Measurements from ENCODE around the gene SIRT2.
A peak's percentile ranks its signal among the peaks of the same experiment; 100 is the strongest.

Gene SIRT2

GRCh38 chr19:38904581-38905539, 5.4 kb upstream of the SIRT2 start:
- Histone ChIP-seq H3F3A (ENCODE audit: low read depth) (no peaks in the 10 kb centered on the region), H4K20me1 (ENCODE audit: insufficient read depth, low read length, poor library complexity, severe bottlenecking) (no peaks in the 10 kb centered on the region), H2AFZ (ENCODE audit: low read length) (no peak overlapping the region), H3K4me1 (ENCODE audit: insufficient read depth, low read length, poor library complexity, severe bottlenecking) (peaks cover 9% of the 10 kb centered on the region), H3K4me3 (ENCODE audit: low read length, poor library complexity, severe bottlenecking) (no peak overlapping the region), H3K79me2 (ENCODE audit: insufficient read depth, low read length) (peaks cover 18% of the 10 kb centered on the region), H3K9me3 (ENCODE audit: insufficient read depth, low read depth, low read length) (no peaks in the 10 kb centered on the region), H3K27me3 (ENCODE audit: insufficient read depth, low read length, poor library complexity, severe bottlenecking) (no peaks in the 10 kb centered on the region), H3K36me3 (ENCODE audit: insufficient read depth, low read length) (no peaks in the 10 kb centered on the region; the same call in 1 of the 2 replicates), H3K9me2 (replicated peaks; ENCODE audit: low read depth, low read length) (no peaks in the 10 kb centered on the region), H3K9ac (ENCODE audit: low read depth, low read length, poor library complexity, severe bottlenecking) (no peak overlapping the region), H3K4me2 (ENCODE audit: low read depth, low read length, poor library complexity, severe bottlenecking) (no peak overlapping the region)
- TF ChIP-seq EZH2phosphoT487 (IDR thresholded peaks at IDR 0.05; ENCODE audit: borderline replicate concordance), result no peak
- no peak for TF ChIP-seq CTCF (conservative IDR thresholded peaks at IDR 0.05; ENCODE audit: low read length)

DNA sequence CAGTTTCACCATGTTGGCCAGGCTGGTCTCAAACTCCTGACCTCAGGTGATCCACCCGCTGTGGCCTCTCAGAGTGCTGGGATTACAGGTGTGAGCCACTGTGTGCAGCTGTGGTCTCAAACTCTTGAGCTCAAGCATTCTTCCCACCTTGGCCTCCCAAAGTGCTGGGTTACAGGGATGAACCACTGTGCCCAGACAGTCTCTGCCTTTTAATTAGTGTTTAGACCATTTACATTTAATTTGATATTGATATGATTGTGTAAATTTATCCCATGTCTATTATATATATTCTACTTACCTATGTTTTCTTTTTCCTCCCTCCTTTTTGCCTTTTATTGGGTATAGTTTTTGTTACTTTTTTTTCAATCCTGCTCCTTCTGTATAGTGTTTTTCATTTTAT, 2.3 kb upstream of the SIRT2 start:
- Histone ChIP-seq H3K4me3 (ENCODE audit: low read length, poor library complexity, severe bottlenecking) (no peak overlapping the region), H4K20me1 (ENCODE audit: insufficient read depth, low read length, poor library complexity, severe bottlenecking) (no peaks in the 10 kb centered on the region), H3K9me2 (replicated peaks; ENCODE audit: low read depth, low read length) (no peaks in the 10 kb centered on the region), H3K4me2 (ENCODE audit: low read depth, low read length, poor library complexity, severe bottlenecking) (peak overlapping the region; percentile 92), H3F3A (ENCODE audit: low read depth) (no peaks in the 10 kb centered on the region), H3K4me1 (ENCODE audit: insufficient read depth, low read length, poor library complexity, severe bottlenecking) (peaks cover 17% of the 10 kb centered on the region), H3K9ac (ENCODE audit: low read depth, low read length, poor library complexity, severe bottlenecking) (no peak overlapping the region), H3K36me3 (ENCODE audit: insufficient read depth, low read length) (no peaks in the 10 kb centered on the region; the same call in 1 of the 2 replicates), H3K9me3 (ENCODE audit: insufficient read depth, low read depth, low read length) (no peaks in the 10 kb centered on the region), H3K27me3 (ENCODE audit: insufficient read depth, low read length, poor library complexity, severe bottlenecking) (no peaks in the 10 kb centered on the region), H3K79me2 (ENCODE audit: insufficient read depth, low read length) (peaks cover 18% of the 10 kb centered on the region), H2AFZ (ENCODE audit: low read length) (no peak overlapping the region)
- no peak for TF ChIP-seq CTCF (conservative IDR thresholded peaks at IDR 0.05; ENCODE audit: low read length)
- TF ChIP-seq EZH2phosphoT487 (IDR thresholded peaks at IDR 0.05; ENCODE audit: borderline replicate concordance), result no peak

DNA sequence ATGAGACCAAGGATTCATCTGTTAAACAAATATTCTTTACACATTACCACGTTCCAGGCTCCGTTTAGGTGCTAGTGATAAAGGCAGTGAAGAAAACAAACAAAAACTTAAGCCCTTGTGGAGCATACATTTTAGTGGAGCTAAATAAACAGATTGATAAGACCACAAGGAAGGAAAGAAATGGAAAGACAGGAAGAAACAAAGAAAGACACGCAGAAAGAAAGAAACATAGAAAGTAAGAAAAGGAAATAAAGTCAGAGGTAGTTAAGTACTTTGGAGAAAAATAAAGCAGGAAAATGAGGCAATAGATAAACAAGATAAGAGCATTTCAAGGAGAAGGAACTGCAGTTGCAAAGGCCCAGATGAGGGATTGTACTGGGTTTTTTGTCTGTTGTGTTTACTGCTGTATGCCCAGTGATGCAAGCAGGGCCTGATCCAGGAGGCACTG, 1.3 kb upstream of the SIRT2 start:
- Histone ChIP-seq H3K9me2 (replicated peaks; ENCODE audit: low read depth, low read length) (no peaks in the 10 kb centered on the region), H3K9ac (ENCODE audit: low read depth, low read length, poor library complexity, severe bottlenecking) (peak overlapping the region; percentile 80), H3K4me2 (ENCODE audit: low read depth, low read length, poor library complexity, severe bottlenecking) (peak overlapping the region; percentile 92), H3K36me3 (ENCODE audit: insufficient read depth, low read length) (no peaks in the 10 kb centered on the region; the same call in 1 of the 2 replicates), H4K20me1 (ENCODE audit: insufficient read depth, low read length, poor library complexity, severe bottlenecking) (no peaks in the 10 kb centered on the region), H3K4me1 (ENCODE audit: insufficient read depth, low read length, poor library complexity, severe bottlenecking) (peaks cover 18% of the 10 kb centered on the region), H3K9me3 (ENCODE audit: insufficient read depth, low read depth, low read length) (no peaks in the 10 kb centered on the region), H3K4me3 (ENCODE audit: low read length, poor library complexity, severe bottlenecking) (peak overlapping the region; percentile 91), H2AFZ (ENCODE audit: low read length) (no peak overlapping the region), H3K79me2 (ENCODE audit: insufficient read depth, low read length) (peaks cover 18% of the 10 kb centered on the region), H3K27me3 (ENCODE audit: insufficient read depth, low read length, poor library complexity, severe bottlenecking) (no peaks in the 10 kb centered on the region), H3F3A (ENCODE audit: low read depth) (no peaks in the 10 kb centered on the region)
- no peak for TF ChIP-seq CTCF (conservative IDR thresholded peaks at IDR 0.05; ENCODE audit: low read length)
- no peak for TF ChIP-seq EZH2phosphoT487 (IDR thresholded peaks at IDR 0.05; ENCODE audit: borderline replicate concordance)

Data from Loucy (cell line).